NCI-H2107 treated with DMSO at 0.1 percent for 48 hours (cell line): ENCODE data around the gene PYGO2.
"Not testable (repeated sequence)": the region's sequence is repeated elsewhere in the genome, so short reads cannot be mapped to it uniquely, and the experiment has no call there.

Experiments
- DNase-seq: peaks from one replicate; lab custom pipeline; 2025; ENCODE audit not compliant: unreplicated experiment; lab: John Stamatoyannopoulos, UW

PYGO2 gene

DNA sequence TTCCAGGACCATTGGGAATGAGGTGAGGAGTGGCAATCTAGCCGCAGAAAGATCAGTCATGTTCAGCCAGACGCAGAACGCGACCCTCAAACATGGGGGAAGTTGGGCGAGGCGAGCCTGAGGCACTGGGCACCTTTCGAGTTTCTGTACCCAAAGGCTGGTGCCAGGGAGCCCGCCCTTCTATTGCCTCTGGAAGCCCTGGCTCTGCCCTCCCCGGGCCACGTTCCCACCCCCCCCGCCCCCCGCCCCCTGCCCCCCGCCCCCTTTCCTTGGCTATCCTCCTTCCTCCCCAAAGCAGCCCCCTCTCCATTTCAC lies 38.8 kb upstream of the PYGO2 start:
- no peak for DNase-seq

DNA sequence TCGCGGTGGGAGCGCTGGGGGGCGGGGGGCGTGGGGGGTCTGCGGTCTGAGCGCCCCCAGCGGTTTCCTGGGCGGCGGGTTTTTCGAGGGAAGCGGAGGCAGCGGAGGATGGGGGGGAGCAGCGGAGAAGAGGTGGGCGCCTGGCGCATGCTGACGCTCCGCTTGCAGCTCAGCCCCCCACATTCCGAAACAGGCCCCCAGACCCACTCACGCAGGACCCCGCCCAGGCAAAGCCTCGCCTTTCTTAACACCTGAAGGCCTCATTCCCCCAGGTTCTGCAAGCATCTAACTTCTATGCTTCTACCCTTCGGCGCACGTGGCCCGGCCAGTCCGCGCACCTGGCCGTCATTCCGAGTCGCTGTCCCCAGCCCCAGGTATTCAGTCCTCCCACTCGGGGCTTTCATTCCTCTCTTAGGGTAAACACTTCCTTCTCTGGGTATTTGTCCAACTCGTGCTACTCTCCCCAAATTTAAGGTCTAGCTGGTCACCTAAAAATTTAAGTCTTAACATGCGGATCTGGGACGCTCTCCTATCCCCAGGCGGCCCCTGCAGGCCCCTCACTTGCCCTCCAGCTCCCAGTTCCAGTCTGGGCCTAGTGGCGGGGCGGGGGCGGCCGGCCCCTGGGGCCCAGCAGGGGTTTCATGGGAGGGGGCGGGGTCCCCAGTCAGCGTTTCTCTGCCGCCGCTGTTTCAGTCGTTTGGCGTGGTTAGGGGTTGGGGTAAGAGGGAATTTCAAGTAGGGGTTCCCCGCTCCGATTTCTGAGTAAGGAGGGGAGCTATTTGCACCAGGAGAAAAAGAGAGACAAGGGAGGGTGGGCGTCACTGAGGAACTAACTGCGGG lies 38.2 kb upstream of the PYGO2 start:
- DNase-seq = peak; percentile 50

DNA sequence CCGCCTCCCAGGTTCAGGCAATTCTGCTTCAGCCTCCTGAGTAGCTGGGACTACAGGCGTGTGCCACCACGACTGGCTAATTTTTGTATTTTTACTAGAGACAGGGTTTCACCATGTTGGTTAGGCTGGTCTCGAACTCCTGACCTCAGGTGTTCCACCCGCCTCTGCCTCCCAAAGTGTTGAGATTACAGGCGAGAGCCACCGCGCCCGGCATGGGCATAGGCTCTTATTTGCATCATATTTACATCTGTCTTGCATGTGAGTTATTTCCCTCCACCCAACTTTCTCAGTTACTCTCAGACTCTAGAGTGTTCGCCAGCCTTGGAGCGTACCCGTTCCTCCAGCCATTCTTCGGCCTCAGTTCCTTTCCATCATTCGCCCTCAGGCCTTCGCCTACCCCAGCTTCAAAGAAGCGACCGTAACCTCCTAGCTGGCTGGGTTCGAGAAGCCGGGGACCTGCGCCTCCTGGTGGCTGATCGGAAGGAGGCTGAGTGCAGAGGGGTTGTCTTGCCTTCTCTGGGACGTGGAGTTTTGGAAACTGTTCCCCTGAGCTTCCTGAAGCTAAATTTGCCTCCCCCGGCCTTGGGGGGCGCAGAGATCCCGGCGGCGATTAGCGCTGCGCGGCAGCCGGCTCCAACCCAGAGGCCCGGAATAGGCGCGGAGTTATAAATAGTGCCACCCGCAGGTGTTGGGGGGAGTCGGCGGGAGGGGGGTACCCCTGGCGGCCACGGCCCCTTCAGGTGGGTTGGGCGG lies 37.4 kb upstream of the PYGO2 start:
- peak; percentile 61 for DNase-seq

DNA sequence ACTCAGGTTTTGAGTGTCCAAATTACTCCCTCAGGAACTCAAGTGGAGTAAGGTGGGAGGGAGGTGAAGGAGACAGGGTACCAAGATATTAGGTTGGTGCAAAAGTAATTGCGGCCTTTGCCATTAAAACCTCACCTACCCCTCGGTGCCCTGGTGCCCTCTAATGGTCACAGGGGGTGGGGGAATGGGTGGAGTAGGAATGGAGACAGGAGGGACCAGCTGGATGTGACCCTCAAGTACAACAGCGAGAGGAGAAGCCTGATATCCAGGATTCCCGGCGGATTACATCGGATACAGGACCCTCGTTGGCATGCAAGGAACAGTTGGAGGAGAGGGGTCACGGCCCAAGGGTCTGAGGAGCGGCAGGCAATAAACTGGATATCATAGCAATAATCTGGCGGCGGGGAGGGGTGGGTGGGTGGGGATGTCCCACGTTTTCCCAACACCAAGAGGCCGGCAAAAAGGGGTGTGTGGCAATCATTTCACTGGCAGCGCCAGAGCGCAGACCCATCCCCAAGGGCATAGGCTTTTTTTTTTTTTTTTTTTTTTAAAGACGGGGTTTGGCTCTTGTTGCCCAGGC lies 36.7 kb upstream of the PYGO2 start:
- no peak for DNase-seq

DNA sequence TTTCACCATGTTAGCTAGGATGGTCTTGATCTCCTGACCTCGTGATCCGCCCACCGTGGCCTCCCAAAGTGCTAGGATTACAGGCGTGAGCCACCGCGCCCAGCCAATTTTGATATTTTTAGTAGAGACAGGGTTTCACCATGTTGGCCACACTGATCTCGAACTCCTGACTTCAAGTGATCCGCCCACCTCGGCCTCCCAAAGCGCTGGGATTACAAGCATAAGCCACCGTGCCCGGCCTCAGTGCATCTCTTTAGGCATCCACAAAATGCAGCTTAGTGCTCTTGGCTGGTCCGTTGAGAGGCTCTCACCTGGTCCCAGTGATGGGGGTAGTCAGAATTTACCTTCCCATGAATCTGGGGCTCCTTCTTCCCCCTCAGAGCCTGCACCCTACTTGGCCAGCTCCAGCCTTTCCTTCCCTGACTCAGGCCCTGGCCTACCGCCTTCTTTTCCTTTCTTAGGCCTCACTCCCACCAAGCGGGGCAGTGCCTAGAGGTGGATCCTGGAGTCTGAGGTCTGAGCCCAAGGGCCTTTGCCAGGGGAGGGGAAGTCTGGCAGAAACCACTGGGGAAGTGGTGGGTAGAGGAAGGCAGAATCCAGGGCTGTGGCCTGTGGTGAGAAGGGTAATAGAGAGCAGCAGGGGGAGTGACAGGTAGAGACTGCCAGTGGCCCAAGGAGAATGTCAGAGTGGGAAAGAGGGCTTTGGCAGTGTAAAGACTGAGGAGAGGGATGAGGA lies 35.6 kb upstream of the PYGO2 start:
- DNase-seq = no peak

DNA sequence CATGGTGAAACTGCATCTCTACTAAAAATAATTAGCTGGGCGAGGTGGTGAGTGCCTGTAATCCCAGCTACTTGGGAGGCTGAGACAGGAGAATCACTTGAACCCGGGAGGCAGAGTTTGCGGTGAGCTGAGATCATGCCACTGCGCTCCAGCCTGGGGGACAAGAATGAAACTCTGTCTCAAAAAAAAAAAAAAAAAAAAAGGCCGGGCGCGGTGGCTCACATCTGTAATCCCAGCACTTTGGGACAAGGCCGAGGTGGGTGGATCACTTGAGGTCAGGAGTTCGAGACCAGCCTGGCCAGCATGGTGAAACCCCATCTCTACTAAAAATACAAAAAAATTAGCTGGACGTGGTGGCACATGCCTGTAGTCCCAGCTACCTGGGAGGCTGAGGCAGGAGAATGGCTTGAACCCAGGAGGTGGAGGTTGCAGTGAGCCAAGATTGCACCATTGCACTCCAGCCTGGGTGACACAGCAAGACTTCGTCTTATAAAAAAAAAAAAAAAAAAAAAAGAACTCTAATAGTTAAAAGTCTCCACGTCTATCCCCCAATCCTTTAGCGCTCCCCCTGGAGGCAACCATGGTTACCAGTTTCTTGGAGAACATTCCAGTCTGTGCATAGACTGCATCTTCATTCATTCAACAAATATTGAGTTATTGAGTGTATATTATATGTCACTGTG lies 33.9 kb upstream of the PYGO2 start:
- peak; percentile 37 for DNase-seq

DNA sequence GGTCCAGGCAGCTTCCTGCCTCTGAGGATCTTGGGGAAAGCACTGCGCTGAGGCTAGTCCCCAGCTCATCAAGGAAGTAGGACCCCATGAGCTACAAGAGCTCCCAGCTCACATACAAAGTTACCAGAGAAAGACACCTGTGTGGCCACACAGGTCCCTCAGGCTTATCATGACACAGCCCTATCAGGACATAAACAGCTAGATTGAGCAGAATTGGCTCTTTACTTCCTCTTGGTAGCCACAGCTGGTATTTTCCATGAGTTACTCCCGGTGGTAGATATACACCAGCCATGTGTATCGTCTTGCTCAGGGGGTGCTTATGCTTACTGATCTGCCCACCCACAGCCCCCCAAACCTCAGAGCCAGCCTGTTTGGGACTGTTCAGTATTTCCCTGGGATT lies 33.0 kb upstream of the PYGO2 start:
- no peak for DNase-seq

DNA sequence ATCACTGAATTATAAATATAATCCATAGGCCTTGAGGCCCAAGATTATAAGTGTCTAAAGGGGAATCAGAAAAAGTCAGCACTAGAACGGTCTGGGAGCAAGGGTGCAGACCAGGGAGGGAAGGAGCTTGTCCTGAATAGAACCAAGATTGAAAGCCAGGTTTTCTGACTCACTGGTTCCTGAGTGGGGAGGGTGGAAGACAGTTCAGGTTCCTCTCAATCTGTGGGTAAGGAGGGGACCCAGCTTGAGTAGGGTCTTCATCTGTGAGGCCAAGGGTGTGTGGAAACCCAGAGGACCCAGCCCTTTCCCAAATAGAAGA lies 32.6 kb upstream of the PYGO2 start:
- no peak for DNase-seq

DNA sequence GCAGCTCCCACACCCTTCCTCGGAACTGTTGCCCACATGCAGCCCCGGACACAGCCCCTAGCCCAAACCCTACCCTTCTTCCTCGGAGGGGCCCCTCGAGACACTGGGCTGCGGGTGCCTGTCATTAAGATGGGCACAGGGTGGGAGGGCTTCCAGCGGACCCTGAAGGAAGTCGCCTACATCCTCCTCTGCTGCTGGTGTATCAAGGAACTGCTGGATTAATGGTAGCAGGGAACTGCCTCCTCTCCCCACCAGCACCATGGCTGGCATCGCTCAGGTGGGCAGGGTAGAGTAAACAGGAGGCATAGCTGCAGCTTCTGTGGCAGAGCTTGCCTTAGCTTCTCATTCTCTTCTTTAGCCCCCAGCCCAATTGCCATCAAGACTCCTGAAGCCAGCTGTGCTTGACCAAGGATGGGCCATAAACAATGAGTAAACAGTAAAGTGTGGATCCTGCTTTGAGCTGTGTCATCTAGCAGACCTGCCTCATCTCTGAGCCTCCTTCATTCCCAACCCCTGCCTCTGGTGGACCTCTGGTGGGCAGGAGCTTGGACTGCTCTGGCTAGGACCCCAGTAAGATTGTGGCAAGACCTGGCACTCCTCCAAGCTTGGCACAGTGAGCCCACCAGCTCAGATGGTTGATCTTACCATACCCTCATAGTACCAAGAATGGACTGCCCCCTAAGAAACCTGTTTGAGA lies 32.1 kb upstream of the PYGO2 start, which contains the start of gene LENEP:
LENEP (plus strand) TSS at position 15 of the 697 bp plus-strand sequence; CDS start at position 37, 22 bp downstream.
- no peak for DNase-seq

DNA sequence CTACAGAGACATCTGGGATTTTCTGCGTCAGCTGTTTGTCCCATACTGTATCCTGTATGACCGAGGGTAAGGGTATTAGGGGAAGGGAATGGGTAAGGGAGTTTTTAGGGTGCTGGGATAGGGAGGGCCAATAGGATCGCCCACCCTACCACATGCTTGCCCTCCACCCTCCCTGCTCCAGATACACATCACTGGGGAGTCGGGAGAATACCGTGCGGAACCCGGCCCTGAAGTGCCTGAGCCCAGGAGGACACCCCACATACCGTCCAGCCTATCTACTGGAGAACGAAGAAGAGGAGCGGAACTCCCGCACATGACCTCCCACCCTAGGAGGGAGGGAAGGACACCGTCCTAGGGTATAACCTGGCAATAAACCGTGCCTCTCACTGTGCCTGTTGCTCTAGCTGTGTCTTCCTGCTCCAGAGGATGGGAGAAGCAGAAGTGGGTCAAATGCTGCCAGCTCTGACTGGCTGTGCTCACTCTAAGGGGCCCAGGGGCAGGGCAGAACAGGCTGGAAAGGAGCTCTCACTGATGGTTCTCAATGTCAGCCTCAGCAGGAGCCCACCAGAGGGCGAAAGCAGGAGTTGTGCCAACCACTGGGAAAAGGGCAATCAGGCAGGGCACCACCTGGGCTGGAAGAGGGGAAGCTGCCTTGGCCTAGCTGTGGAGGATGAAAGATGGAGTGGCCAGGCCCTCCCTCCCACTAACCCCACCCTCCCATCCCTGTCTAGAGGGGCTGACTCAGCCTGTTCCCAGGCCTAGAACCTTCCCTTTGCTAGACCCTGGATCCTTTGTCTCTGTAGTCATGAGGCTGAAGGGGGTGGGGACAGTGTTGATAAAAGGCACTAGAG lies 31.4 kb upstream of the PYGO2 start:
- no peak for DNase-seq

DNA sequence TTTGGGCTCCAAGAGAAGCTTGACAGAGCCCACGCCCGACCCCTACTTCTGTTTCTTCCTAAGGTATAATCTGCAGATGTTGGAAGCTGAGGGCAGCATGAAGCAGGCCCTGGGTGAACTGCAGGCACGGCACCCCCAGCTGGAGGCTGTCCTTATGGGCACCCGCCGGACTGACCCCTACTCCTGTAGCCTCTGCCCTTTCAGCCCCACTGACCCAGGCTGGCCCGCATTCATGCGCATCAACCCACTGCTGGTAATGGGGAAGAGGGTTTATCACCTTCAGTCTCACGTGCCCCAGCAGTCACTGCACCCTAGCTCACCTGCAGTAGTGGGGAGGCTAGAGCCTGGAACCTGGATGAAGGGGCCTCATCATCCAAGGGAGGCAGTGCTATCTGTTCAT lies 28.7 kb upstream of the PYGO2 start:
- DNase-seq = no peak

DNA sequence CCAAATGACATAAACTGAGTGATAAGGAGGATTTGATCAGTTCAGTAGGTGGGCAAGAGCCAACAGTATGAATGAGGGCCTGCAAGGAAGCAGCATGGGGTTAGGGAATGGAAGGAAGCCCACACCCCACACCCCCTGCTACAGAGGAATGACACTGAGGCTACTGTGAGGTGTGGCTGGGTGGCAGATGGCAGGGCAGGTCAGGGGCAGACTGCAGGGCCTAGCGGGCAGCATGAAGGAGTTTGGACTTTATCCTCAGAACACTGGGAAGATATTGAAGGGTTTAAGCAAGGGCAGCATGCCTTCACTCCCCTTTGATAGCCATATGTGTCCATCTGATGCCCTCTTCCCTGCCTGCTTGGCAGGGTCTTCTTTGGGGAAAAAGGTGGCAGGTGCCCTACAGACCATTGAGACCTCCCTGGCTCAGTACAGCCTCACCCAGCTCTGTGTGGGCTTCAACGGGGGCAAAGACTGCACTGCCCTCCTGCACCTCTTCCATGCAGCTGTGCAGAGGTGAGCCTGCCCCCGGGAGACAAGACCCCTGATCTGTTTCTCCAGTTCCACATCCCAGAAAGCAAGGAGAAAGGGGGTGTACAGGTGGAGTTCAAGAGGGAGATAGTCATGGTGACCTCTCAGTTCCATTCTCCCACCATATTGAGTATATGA lies 27.7 kb upstream of the PYGO2 start:
- no peak for DNase-seq

DNA sequence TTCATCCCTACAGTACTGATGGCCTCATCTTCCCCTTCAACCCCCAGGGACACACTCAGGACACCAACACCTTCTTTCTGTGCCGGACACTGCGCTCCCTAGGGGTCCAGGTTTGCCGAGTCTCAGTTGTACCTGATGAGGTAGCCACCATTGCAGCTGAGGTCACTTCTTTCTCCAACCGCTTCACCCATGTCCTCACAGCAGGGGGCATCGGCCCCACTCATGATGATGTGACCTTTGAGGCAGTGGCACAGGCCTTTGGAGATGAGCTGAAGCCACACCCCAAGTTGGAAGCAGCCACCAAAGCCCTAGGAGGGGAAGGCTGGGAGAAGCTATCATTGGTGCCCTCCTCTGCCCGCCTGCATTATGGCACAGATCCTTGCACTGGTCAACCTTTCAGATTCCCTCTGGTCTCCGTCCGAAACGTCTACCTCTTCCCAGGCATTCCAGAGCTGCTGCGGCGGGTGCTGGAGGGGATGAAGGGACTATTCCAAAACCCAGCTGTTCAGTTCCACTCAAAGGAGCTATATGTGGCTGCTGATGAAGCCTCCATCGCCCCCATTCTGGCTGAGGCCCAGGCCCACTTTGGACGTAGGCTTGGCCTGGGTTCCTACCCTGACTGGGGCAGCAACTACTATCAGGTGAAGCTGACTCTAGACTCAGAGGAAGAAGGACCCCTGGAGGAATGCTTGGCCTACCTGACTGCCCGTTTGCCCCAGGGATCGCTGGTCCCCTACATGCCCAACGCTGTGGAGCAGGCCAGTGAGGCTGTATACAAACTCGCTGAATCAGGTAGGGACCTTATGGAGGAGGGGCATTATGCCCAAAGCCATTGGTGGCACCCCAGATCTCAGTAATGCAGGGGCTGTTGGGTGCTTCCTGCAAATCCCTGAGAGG lies 26.7 kb upstream of the PYGO2 start:
- no peak for DNase-seq

DNA sequence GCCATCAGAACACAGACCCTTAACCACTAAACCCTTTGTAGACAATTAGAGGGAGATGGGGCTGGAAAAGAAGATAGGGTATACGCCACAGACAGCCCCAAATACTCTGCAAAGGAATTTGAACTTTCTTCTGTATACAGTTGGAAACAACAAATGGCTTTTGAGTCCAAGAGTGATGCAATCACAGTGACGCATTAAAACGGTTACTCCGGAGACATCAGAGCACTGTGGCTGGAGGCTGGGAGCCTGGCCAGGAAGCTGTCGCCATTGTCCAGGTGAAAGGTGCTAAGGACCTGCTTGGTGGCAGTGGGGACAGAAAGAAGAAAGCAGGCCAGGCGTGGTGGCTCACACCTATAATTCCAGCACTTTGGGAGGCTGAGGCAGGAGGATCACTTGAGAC lies 25.7 kb upstream of the PYGO2 start:
- DNase-seq = no peak

DNA sequence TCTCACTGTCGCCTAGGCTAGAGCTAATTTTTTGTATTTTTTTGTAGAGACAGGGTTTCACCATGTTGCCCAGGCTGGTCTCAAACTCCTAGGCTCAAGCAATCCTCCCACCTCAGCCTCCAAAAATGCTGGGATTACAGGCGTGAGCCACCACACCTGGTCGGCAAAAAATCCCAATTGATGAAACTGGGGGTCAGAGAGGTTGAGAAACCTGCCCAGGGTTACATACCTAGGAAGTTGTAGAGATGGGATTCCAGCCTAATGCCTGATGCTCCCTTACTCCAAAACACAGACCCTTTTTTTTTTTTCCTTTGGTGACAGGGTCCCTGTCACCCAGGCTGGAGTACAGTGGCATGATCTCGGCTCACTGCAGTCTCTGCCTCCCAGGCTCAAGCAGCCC lies 25.2 kb upstream of the PYGO2 start:
- not testable (repeated sequence) for DNase-seq

DNA sequence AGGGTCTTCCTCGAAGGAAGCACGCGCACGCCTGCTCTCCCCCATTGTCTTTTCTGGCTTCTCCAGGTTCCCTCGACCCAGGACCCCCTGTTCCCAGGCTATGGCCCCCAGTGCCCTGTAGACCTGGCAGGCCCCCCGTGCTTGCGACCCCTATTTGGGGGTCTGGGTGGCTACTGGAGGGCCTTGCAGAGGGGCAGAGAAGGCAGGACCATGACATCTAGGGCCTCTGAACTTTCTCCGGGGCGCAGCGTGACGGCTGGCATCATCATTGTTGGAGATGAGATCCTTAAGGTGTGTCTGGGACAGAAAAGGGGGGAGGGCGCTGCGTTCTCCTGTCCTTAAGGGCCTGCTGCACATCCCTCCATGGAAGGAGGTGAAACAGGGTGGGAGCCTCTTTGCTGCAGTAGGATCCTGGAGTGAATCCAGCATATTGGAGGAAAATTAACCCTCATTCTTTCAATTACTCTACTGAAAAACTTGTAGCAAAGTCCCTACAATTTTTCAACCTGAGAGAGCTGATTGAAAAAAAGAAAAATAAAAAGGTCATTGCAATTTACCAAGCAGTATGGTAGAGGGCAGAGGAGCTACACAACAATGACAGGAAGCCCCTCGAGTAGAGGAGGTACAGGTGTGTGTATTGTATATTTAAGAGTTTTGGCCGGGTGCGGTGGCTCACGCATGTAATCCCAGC lies 22.3 kb upstream of the PYGO2 start:
- DNase-seq = no peak

DNA sequence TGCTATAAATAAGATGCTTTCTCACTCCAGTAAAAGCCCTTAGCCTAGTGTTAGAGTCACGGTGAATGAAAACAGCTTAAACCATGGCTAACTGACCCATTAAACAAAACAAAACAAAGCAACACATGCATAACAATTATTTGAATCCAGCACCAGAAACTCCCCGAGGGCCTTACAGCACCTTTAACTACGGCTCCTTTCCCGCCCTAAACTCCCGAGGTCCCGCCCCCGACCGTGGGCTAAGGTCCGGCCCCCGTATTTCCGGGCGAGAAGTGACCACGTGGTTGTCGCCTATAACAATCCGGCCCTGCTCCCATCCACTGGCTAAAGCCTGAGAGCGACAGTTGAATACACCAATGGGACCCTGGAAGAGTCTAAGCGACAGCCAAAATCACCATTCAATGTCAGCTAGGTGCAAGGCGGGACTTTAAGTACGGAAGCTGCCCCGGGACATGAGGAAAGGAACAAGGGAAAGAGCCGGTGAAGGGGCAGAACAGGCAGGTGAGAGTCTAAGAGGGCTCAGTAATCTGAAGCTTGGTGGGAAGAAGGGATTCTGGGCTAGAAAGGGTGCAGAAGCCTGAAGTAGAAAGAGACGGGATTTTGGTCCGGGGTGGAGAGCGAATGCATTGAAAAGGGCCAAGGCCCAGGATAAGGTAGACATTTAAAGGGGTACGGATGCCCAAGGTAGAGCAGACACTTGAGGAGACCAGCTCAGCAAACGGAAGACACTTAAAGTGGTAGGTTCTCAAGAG lies 21.5 kb upstream of the PYGO2 start, which contains the start of gene FLAD1:
FLAD1 (plus strand) TSS at position 448 of the 752 bp plus-strand sequence. CDS start 351 bp downstream, outside the sequence.
- peak; percentile 100 for DNase-seq
